Right hindlimb (tissue), 1 donor: ENCODE measurements around the gene PDCD1.

ENCODE experiments used
- DNase-seq: peaks from one replicate; pipeline ENCODE4 v3.0.0-alpha.2; 2018

The PDCD1 gene

GRCh38 chr2:241850544-241851324 is 8.0 kb downstream of the PDCD1 start:
- peak; percentile 10 for DNase-seq

GRCh38 chr2:241849616-241850543 is 8.8 kb downstream of the PDCD1 start:
- peak; percentile 12 for DNase-seq

GRCh38 chr2:241848761-241849615 is 9.7 kb downstream of the PDCD1 start:
- peak; percentile 20 for DNase-seq

- DNase-seq = peak; percentile 21
These were observed 12.3 kb downstream of the PDCD1 start for GRCh38 chr2:241846406-241846805.

GRCh38 chr2:241844831-241845578 is 13.7 kb downstream of the PDCD1 start:
- peak; percentile 26 for DNase-seq

- DNase-seq = peak; percentile 88
These were observed 14.5 kb downstream of the PDCD1 start for GRCh38 chr2:241844066-241844728.

GRCh38 chr2:241843321-241844065 is 15.2 kb downstream of the PDCD1 start:
- DNase-seq = peak; percentile 27

- DNase-seq = peak; percentile 42
These were observed 16.0 kb downstream of the PDCD1 start for GRCh38 chr2:241842620-241843211.

GRCh38 chr2:241842067-241842415 is 16.7 kb downstream of the PDCD1 start:
- peak; percentile 17 for DNase-seq

- peak; percentile 12 for DNase-seq
These were observed 17.3 kb downstream of the PDCD1 start for GRCh38 chr2:241841181-241842066.

GRCh38 chr2:241837197-241837965 is 21.3 kb downstream of the PDCD1 start:
- peak; percentile 1 for DNase-seq

GRCh38 chr2:241836292-241836691 is 22.4 kb downstream of the PDCD1 start:
- peak; percentile 2 for DNase-seq

- peak; percentile 2 for DNase-seq
These were observed 23.1 kb downstream of the PDCD1 start for GRCh38 chr2:241835611-241836010.

GRCh38 chr2:241834527-241835210 is 24.0 kb downstream of the PDCD1 start:
- peak; percentile 1 for DNase-seq

- peak; percentile 5 for DNase-seq
These were observed 24.8 kb downstream of the PDCD1 start for GRCh38 chr2:241833756-241834526.

- DNase-seq = peak; percentile 8
These were observed 25.5 kb downstream of the PDCD1 start for GRCh38 chr2:241833101-241833663.

GRCh38 chr2:241827394-241827793 is 31.3 kb downstream of the PDCD1 start:
- DNase-seq = no peak
